GM04504 (cell line): ENCODE measurements around the gene BLOC1S5.
"Not testable (repeated sequence)": the region's sequence is repeated elsewhere in the genome, so short reads cannot be mapped to it uniquely, and the experiment has no call there.

Source experiments
- DNase-seq: peaks from one replicate; pipeline ENCODE4 v3.0.0-alpha.2; 2012; ENCODE audit warnings: low read depth

The BLOC1S5 gene

GRCh38 chr6:7993399-7993798 lies 70.8 kb downstream of the BLOC1S5 start:
- no peak for DNase-seq

DNA sequence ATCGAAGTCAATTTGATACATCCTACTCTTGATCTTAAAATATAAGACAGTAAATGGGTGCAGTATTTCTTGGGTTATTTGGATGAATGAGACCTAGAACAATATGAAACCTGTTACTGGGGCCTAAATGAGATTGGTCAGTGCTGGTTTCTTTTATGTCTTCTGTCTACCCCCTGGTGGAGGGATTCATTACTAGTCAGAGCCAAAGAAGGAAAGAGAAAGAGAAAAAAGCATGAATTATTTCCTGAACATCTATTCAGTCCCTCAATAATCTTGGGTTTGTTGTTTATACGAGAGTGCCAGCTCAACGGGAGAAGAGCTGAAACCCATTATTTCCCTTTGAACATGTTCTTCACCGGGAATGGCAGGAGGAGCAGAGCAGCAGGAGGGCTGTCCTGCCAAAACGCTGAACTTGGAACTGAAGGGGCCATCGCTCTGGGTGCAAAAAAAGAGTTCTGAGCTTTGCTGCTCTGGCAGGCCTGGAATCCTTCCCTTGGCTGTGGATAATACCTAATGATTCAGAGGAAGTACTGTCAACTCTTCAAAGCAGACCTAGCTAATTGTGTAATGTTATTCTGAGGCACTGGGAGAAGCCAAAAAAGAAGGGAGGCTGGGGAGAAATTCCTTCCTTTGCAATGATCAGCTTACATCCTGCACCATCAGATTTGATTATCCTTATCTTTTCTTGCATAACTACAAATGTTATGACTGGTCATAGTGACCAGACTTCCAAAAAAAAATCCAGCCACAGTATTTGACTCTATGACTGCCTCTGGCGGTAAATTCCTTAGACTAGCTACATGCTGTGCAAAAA lies 72.0 kb downstream of the BLOC1S5 start:
- peak; percentile 51 for DNase-seq

GRCh38 chr6:7991536-7991935 lies 72.7 kb downstream of the BLOC1S5 start:
- no peak for DNase-seq

DNA sequence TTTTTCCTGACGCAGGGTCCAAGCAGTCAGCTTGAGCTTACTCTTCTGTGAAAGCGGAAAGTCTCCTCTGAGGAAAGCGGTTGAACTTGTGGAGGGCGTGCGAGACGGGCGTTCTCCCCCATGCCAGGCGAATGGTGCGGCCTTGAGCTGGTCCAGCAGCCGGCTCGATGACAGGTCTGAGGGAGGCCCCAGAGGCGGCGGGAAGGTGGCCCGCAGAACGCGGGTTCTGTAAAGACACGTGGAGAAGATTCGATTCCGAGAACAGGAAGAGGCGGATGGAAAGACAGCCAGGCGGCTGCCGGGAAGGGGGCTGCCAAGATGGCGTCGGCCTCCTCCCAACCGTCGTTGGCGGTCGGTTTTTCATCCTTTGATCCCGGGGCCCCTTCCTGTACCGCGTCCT lies 78.0 kb downstream of the BLOC1S5 start:
- DNase-seq: no peak

DNA sequence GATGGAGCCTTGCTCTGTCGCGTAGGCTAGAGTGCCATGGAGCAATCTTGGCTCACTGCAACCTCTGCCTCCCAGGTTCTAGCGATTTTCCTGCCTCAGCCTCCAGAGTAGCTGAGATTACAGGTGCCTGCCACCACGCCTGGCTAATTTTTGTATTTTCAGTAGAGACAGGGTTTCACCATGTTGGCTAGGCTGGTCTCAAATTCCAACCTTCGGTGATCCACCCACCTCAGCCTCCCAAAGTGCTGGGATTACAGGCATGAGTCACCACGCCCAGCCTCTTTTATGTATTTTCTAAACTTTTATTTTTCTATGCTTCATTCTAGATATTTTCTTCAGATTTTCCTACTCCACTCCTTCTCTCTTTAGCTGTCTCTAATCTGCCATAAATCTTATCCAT lies 80.2 kb downstream of the BLOC1S5 start:
- DNase-seq: not testable (repeated sequence)

DNA sequence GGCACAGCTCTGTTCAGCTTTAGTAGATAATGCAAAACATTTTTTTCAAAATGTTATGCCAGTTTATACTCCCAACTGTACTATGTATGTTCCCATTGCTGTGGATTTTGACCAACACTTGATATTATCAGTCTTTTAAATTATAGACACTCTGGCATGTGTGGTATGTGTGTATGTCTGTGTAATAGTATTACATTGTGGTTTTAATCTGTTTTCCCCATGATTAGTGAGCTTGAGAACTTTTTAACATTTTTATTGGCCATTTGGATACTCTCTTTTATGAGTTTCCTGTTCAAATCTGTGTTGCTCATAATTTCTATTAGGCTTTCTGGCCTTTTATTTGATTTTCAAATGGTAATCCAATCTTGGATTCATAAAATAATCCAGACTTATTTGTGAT lies 84.4 kb downstream of the BLOC1S5 start:
- DNase-seq: no peak

- DNase-seq: no peak
These were observed 85.5 kb downstream of the BLOC1S5 start for GRCh38 chr6:7978736-7979135.

- DNase-seq: no peak
These were observed 87.6 kb downstream of the BLOC1S5 start for GRCh38 chr6:7976485-7977056.

DNA sequence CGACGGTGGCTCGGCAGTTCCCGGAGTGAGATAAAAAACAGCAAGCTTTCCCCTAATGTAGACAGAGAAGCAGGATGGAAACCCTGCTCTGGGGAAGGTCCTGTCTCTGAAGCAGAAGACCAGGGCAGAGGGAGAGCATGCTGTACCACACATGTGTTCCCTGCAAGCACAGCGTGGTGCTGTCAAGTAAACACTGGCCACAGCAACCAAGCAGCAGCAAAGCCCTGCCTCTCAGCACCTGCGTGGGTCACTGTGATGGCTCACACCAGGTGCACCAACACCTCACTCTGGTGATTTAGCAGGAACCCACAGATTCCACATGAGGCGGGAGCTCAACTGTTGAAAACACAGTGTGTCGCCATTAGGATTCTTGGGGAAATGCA lies 88.4 kb downstream of the BLOC1S5 start:
- DNase-seq: no peak

DNA sequence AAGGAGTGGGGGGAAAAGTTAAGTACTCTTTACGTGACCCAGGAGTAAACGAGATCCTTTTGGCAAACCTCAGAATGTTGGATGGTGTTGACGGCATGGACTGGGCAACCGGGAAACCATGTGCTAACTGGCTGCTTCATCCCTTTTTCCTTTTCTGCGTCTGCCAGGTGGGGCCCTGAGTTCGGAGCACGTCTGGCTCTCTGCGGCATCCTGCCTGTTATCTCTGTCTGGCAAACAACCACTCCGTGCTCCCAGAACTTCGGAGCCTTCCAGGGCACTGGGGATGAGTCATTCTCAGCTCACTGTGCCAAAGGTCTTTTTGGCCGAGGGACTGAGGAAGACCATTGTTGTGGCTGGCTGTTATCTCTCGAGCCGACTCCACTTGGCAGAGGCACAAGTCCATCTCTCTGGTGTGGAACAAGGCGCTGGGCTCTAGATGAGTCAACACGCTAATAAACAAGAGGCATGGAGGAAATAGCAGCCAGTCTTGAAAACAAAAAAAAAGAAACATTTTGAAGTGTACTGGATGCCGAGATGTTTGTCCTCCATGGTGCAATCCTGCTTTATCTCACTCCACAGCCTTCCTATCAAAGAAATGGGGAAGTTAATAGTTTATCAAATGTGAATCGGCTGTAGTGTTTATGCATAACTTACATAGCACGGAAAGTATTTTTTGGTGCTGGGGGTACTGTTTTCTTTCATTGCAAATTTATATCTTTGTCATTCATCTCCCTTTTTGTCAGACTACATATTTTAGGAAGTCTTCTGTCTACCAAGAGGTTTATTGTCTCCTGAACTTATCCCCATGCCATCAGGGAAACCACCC lies 89.0 kb downstream of the BLOC1S5 start:
- peak; percentile 78 for DNase-seq

DNA sequence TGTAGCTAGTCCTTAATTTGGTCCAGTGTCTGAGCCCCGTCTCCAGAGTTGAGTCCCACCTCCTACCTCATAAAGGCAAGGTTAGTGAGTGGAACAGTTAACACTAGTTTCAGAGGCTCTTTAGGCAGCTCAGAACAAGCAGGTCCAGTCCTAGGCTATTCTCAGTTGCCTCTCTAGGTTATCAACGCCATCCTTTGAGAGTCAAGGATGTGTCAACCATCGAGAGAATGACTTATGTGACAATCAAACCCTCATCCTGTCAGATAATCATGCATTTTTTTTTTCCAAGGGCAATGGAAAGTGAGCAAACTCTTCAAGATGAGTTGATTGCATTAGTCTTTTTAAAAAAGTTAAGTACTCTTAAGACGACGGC lies 89.6 kb downstream of the BLOC1S5 start:
- no peak for DNase-seq

GRCh38 chr6:7973584-7973983 lies 90.6 kb downstream of the BLOC1S5 start:
- DNase-seq: no peak

DNA sequence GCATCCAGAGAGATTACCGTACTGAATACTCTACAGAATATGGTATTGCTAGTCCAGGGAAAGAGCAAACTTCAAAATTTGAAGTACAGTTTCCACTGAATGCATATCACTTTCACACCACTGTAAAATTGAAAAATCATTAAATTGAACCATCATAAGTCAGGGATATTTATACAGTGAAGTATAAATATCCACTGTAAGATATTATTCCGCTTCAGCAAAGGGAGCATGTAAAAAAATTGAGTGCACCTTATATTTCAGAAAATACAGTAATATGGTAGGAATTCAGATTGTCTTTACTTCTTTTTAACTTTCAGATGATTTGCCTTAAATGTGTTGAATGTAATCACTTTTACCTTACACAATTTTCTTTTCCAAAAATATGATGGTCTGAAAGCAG lies 92.7 kb downstream of the BLOC1S5 start:
- no peak for DNase-seq

GRCh38 chr6:7970616-7971015 lies 93.6 kb downstream of the BLOC1S5 start:
- no peak for DNase-seq
